Eye (tissue), 1 donor: ENCODE measurements around the gene UROD.

ENCODE experiments used
- DNase-seq: peaks from one replicate; pipeline ENCODE4 v3.0.0-alpha.2; 2015

UROD gene

DNA sequence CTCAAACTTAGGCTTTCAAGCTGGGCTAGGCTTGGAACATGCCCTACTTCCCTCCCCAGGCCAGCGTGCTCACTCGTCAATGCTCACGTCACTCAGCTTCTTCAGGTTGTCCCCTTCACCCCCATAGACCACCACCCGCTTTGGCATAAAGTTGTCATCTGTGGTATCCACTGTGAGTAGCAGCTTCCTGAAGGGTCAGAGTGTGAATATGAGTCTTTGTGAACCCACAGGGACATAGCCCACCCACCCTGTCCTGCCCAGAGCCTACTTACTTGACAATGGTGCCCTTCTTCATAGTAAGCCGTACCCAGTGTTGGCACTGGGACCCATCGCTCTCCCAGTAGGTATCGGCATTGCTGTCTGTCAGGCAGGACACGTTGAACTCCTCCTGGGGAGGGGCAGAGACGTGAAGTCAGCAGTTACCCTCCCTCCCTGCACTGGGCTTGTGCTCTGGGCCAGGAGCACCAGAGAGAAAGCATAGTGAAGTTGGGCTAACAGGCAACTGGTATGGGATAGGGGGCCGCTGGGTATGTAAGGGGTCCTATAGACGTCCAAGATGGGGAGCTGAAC, 2.7 kb upstream of the UROD start:
- DNase-seq: no peak

GRCh38 chr1:45009956-45010854, 1.8 kb upstream of the UROD start:
- peak; percentile 35 for DNase-seq

- peak; percentile 91 for DNase-seq
These were observed 921 bp upstream of the UROD start, which contains the start of gene HECTD3 for GRCh38 chr1:45010855-45011811. Gene HECTD3 (minus strand): TSS chr1:45011324. CDS start chr1:45011257, 67 bp downstream.

- DNase-seq: peak; percentile 63
These were observed 705 bp downstream of the UROD start for GRCh38 chr1:45012639-45013278.

DNA sequence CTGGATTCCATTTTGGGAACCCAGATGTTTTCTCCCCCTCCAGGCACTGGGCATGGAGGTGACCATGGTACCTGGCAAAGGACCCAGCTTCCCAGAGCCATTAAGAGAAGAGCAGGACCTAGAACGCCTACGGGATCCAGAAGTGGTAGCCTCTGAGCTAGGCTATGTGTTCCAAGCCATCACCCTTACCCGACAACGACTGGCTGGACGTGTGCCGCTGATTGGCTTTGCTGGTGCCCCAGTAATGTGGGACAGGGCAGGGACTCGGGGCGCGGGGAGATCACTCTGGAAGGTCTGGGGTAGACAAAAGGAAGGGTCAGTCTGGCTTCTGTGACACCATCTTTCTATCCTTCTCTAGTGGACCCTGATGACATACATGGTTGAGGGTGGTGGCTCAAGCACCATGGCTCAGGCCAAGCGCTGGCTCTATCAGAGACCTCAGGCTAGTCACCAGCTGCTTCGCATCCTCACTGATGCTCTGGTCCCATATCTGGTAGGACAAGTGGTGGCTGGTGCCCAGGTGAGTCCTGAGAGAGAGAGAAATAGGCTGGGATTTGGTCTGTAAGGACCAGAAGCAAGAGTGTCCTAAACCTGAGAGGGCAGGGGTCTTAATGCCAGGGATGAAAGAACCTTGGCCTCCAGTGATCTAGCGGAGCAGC, 1.6 kb downstream of the UROD start:
- DNase-seq: no peak

DNA sequence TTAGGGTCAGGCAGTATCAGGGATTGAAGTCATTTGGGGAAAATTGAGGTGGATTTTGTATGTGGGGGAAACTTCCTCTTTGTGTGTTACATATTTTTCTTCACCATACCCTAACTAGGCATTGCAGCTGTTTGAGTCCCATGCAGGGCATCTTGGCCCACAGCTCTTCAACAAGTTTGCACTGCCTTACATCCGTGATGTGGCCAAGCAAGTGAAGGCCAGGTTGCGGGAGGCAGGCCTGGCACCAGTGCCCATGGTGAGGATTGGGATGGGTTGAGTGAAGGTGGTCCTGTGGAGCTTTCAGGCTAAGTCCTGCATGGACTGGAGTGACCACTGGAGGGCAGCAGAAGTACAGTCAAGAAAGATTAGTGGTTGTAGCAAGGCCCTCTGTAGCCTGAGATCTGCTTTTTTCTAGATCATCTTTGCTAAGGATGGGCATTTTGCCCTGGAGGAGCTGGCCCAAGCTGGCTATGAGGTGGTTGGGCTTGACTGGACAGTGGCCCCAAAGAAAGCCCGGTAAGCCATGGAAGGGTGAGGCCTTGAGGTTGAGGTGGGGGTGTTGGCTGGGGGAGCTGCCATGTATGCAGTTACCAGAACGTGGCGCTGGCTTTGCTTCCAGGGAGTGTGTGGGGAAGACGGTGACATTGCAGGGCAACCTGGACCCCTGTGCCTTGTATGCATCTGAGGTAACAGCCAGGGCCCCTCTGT, 2.4 kb downstream of the UROD start:
- peak; percentile 93 for DNase-seq

DNA sequence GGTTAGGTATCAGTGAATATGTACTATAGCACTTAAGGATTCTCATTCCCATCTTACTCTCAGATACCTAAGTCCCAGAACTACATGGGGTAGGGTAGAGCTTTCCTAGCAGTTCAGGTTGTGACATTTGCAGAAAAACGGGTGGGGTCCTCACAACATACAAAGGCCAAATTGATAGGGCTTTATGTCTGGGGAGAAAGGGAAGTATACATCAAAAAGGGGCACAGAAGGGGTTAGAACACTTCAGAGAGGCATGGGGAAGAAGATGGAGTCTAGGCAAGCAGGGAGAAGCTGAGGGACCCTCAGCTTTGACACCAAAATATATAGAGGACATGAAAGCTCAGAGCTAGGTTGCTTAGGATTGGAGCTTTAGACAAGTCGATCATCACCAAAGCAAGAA, 3.6 kb downstream of the UROD start:
- DNase-seq: no peak

- no peak for DNase-seq
These were observed 4.1 kb downstream of the UROD start for GRCh38 chr1:45016090-45016697.

DNA sequence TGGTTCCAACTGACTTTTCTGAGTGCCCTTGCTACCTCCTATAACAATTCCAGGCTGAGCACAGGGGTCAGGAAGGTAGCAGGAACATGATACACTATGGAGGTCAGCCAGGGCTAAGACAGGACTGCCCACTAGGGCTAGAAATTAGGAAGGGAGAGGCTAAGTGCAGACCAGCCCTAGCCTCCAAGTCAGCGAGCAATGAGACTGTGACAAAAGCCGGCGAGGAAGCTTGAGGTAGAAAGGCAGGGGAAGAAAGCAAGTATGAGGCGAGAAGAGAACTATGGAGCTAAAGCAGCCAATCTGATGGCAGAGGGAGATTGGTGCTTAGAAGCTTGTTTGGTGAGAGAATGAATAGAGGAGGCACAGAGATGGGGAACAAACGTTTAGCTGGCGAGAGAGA, 4.7 kb downstream of the UROD start:
- no peak for DNase-seq

DNA sequence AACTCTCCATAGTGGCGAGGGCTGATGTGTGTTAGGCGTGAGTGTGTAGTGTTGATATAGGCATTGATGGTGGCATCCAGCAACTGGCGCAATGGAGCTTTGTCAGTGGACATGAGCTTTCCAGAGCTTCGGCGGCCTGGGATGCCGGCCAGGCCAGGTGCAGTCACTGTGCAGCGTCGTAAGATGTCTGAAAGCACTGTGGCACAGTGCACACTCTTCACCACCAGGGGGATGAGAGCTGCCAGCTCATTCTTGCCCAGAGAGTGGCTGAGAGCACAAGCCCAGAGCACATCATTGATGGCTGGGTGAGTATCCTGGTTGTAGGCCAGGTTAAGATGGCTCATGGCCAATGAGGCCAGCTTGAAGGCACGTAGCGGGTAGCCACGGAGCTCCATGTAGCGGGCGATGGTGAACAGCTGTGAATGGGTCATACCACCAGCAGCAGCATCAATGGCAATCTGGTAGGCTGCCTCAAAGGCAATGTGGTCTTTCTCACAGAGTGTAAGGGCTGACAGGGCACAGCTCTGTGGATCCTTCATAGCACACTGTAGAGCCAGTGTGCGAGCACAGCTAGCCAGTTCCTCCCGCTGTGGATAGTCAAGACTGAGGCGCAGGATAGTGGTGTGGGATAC, 6.7 kb downstream of the UROD start:
- DNase-seq: peak; percentile 69

DNA sequence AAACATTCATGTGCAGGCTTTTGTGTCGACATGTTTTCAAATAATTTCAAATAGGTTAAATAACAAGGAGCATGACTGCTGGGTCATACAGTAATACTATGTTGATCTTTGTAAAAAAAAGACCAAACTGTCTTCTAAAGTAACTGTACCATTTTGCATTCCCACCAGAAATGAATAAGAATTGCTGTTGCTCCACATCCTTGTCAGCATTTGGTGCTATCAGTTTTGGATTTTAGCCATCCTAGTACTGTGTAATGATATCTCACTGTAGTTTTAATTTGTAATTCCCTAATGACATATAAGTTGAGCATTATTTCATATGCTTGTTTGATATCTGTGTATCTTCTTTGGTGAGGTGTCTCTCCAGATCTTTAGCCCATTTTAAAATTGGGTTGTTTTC, 11.6 kb downstream of the UROD start:
- DNase-seq: no peak

DNA sequence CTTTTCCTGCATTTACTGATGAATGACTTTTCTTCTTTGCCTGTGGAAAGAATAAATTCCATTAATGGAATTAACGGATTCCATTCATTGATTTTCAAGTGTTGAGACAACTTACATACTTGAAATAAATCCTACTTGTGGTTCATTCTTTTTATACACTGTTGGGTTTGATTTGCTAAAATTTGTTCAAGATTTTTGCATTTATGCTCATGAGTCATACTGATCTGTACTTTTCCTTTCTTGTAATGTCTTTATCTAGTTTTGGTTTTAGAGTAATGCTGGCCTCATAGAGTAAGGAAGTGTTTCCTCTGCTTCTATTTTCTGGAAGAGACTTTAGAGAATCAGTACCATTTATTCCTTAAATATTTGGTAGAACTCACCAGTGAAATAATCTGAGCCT, 14.4 kb downstream of the UROD start:
- no peak for DNase-seq

- DNase-seq: no peak
These were observed 20.8 kb downstream of the UROD start for GRCh38 chr1:45032837-45033236.

DNA sequence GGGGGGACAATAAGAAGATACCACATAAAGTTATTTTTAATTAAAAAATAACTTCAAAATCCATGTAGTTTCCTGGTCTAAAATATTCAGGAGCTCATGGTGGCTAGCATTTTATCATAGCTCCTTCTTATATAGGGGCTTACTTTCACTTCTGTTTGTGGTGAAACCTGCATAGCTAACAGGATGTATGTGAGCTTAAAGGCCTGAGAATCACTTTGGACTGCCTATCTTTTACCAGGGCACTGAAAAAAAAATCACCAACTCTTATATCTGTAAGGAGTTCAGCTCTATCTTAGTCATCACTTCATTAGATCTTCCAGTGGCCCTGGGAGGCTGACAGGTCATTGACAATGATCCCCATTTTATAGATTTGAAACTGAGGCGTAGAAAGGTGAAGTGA, 21.3 kb downstream of the UROD start:
- DNase-seq: no peak

DNA sequence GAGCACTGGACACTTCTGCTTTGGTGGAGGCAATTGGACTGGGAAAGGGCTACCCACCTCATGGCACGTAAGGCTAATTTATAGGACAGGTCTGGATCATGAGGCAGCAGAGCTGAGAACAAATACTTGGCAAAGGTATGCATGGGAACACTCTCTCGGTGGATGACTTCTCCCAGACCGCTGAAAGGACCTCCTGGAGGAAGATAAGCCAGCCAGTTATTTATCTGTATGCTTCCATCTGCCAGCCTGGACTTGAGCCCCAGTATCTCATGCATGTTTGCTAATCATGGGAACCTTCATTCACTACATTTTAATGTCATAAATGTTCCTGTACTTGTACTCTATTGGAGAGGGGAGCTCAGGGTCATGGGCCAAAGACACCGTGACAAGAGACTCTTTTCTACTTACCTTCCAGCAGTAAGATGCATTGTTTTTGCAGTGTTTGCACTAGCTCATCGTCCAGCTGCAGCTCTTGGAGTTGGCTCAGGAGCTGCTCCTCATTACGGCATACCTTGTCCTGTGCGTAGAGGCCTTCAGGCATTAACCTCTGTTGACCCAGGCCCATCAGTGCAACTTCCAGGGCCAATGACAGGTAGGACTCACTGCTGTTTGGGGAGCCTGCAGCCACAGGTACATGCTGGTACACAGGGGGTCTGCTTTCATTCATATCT, 23.7 kb downstream of the UROD start:
- no peak for DNase-seq

- DNase-seq: no peak
These were observed 25.4 kb downstream of the UROD start for GRCh38 chr1:45037456-45037855.

DNA sequence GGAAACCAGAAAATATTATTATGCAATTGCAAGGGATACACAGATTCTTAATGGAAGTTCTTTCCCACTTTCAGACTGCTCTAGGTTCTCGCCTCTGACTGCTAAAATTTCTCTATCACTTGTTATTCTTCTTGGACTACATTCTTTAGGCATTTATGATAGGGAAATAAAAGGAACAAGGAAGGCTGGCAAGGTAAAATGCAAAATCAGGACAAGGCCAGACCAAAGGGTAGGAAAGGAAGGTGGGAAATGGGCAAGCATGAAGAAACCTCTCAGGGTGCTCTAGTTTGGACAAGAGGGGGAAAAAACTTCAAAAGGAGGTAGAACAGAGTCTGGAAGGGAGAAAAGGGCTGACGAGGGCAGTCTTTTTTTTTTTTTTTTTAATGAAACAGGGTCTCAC, 26.2 kb downstream of the UROD start:
- DNase-seq: no peak

DNA sequence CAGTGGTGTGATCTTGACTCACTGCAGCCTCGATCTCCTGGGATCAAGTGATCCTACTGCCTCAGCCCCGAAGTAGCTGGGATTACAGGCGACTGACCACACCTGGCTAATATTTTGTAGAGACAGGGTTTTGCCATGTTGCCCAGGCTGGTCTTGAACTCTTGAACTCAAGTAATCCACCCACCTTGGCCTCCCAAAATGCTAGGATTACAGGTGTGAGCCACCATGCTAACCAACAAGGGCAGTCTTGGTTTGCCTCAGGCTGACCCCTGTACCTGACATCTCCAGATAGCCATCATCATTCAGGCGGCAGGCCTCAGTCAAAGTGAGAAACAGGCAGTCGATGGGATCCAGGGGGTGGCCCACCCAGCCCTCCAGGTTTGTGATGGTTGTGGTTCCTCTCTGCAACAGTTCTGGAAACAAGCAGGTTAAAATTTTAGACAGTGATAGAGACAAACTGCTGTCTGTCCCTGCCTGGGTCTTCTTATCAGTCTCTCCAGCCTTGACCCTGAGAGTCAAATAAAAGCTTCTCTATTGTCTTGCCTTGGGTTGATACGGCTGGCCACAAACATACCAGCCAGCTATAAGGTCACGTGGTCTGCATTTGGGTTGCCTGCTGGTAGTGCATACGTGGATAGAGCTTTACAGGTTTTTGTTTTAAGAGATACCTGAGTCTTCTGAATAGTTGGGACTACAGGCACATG, 26.8 kb downstream of the UROD start:
- no peak for DNase-seq

GRCh38 chr1:45040297-45040696, 28.2 kb downstream of the UROD start:
- no peak for DNase-seq
